ENCODE measurements around the gene SLC2A1.
"Not testable (repeated sequence)": the region's sequence is repeated elsewhere in the genome, so short reads cannot be mapped to it uniquely, and the experiment has no call there.

The SLC2A1 gene

GRCh38 chr1:42899960-42900359 lies 58.7 kb downstream of the SLC2A1 start:
- not testable (repeated sequence) for DNase-seq (ENCODE audit: low read depth in 3 of 3)

GRCh38 chr1:42891465-42892138 lies 67.1 kb downstream of the SLC2A1 start:
- no peak for DNase-seq (ENCODE audit: low read depth in 3 of 3)

DNA sequence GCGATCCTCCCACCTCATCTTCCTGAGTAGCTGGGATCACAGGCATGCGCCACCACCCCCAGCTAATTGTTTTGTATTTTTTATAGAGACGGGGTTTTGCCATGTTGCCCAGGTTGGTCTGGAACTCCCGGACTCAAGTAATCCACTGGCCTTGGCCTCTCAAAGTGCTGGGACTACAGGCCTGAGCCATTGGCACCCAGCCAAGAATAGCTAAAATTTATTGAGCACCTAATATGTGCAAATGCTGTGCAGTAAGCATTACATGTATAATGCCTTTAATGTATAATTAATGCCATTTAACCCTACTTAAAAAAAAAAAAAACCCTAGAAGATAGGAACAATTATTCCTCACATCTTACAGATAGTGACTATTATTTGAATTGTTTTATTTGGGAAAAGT lies 69.4 kb downstream of the SLC2A1 start:
- no peak for DNase-seq (ENCODE audit: low read depth in 3 of 3)

DNA sequence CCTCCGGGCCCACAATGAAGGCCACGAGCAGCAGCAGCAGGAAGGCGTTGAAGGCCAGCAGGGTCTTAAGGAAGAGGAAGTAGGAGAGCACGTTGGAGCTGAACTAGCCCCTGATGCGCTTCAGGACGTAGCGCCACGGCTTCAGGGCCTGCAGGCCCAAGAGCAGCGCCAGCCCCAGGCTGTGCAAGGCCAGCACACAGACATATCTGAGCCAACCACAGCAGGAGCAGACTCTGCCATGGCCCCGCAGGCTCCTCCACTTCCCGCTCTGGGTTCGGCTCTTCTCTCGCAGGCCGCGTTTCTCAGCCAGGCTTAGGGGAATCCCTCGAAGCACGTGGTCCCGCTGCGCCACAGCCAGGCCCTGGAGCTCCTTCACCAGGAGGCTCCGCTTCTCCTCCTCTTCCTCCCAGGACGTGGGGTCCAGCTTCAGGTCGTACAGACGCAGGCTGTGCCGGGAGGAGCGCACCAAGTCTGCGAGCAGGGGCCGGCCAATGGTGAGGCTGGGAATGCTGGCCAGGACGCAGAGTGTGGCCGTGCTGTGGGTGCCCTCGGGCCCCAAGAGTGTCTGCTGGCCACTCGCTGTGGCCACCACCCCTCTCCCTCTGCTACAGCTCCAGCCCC lies 70.5 kb downstream of the SLC2A1 start:
- no peak for DNase-seq (ENCODE audit: low read depth in 3 of 3)

- DNase-seq (ENCODE audit: low read depth in 3 of 3): no peak
Observed at GRCh38 chr1:42887366-42887765, 71.3 kb downstream of the SLC2A1 start.

DNA sequence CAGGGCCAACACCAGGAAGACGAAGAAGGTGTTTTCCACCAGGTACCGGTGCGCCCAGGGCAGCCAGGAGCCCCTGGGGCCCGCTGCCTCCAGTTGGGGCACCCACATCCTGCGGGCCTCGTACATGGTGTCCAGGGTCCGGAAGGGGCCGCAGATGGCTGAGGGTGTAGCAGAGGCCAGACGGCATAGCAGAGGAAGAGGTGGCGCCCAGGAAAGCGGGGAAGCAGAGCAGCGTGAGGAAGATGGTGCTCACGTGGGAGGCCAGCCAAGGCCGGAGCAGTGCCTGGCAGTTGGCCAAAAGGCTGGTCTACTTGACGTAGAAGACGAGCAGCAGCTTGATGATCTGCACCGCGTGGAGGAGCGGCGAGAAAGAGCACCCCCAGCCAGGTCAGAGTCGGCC lies 71.9 kb downstream of the SLC2A1 start:
- DNase-seq (ENCODE audit: low read depth in 3 of 3): no peak

GRCh38 chr1:42886046-42886739 lies 72.5 kb downstream of the SLC2A1 start:
- DNase-seq (ENCODE audit: low read depth in 3 of 3): no peak

GRCh38 chr1:42880384-42880783 lies 78.3 kb downstream of the SLC2A1 start:
- DNase-seq (ENCODE audit: low read depth in 3 of 3): no peak

DNA sequence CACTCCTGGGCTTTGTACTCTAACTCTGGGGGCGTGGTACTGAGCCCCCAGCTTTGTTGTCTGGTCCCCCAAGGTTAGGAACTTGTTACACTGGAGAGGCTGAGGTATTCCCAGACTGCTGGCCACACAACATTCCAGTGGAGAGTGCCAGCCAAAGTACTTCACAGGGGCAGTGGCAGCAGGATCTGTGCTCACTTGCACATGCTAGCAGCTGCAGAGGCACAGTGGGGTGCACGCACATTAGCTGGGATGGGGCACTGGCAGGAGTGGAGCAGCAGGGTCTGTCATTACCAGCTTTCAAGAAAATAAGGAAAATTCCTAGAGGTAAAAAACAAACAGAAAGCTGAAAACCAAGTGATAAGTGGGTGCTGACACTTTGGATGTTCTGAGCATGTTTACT lies 81.3 kb downstream of the SLC2A1 start:
- DNase-seq (ENCODE audit: low read depth in 3 of 3): no peak

GRCh38 chr1:42876009-42876408 lies 82.7 kb downstream of the SLC2A1 start:
- no peak for DNase-seq (ENCODE audit: low read depth in 3 of 3)

Data from stimulated activated CD4-positive, alpha-beta T cell treated with anti-CD3 and anti-CD28 coated beads, TNF-alpha, amount 100 ng/mL, for 4 hours (primary cell).